HepG2 (cell line): ENCODE measurements around the gene ADIPOR2. TPM values are rescaled to one million over a fixed set of nuclear protein-coding genes. Genes with fewer than 3 reads are reported as not detected.
A peak's percentile ranks its signal among the peaks of the same experiment; 100 is the strongest.

Experiments
- FOSL2 ChIP-seq: sonication (generic); formaldehyde crosslinking; IDR thresholded peaks from 2 replicates; pipeline ENCODE4 v1.4.0; 2020; ENCODE audit warnings: missing genetic modification reagents
- RAD21 ChIP-seq: fragments of 450-650 bp; formaldehyde crosslinking; IDR thresholded peaks from 2 replicates; pipeline ENCODE4 v1.5.0; 2020; ENCODE audit warnings: mild to moderate bottlenecking
- polyA plus RNA-seq, 8 experiments: library from polyadenylated mRNA; depleted of rRNA in 3 of 8; stranded (reverse) in 7 of 8; unstranded in 1 of 8; fragments of >200 nt; fragmentation: Illumina TruSeq in 4 of 8; extraction: Trizol in 4 of 8; gene quantifications; 2 replicates each; pipeline versions ENCODE4 v1.2.1 to v1.2.3, GENCODE V29; 2011 to 2016; ENCODE audit warnings: low read depth in 4 of 8, missing spikeins in 1 of 8, mixed read lengths in 1 of 8; ENCODE audit not compliant: insufficient read depth in 1 of 8
- total RNA-seq, 5 experiments: library from RNA; depleted of rRNA; stranded (reverse); fragments of >200 nt; fragmentation: Illumina TruSeq; extraction: Trizol; gene quantifications; 2 replicates each; pipeline ENCODE4 v1.2.3, GENCODE V29; 2016; ENCODE audit warnings: low read depth in 1 of 5
- TF ChIP-seq, protein P1 (sequence below): sonication (generic); formaldehyde crosslinking; IDR thresholded peaks from 2 replicates; pipeline ENCODE4 v1.4.0; 2020; ENCODE audit warnings: mild to moderate bottlenecking, missing genetic modification reagents
- TF ChIP-seq, protein P2 (sequence below): sonication (generic); formaldehyde crosslinking; IDR thresholded peaks from 2 replicates; pipeline ENCODE4 v1.5.1; 2020; ENCODE audit warnings: mild to moderate bottlenecking, missing genetic modification reagents, moderate library complexity

Gene ADIPOR2
- total and polyA plus RNA-seq, 2 of the 13 experiments (the other 11 are each of a cell fraction or from before 2014, with no cell fraction given), result 35.2 to 52.2 TPM

DNA sequence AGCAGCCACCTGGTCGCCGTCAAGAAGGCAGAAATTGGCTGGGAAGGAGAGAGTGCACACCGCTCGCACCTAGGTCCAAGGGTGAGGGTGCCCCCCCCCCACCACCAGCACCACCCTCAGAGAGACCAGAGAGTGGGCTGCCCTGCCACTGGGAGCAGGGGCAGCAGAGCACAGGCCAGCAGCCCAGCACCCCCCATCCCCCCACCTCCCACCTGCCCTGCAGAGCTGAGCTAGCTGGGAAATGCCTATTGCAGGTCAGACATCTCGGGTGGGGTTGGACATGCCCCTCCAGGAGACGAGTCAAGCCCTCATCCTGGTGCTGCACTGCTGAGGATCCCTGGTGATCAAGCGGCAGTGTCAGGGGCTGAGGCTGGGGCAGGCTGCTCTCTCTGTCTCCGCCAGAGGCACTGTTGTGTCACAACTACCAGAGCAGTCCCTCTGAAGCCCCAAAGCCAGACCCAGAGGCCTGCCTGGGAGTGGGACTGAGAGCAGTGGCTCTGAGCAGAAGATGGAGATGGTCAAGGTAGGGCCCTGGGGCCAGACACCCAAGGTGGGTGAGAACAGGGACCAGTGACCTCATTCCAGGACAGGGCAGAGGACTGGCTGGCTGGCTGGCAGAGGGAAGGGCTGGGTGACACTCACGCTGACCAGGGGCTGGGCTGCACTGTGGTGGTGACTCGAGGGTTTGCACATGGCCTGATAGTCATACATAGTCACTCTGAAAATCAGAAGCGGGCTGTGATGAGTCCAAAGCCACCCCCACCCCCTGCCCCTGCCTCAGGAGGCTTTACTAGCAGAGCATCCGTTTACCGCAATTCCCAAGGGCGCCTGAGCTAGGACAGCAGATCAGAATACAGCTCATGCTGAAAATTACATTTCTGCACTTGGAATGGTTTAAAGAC, 109.8 kb downstream of the ADIPOR2 start (continued):
- TF ChIP-seq, protein P1, sequence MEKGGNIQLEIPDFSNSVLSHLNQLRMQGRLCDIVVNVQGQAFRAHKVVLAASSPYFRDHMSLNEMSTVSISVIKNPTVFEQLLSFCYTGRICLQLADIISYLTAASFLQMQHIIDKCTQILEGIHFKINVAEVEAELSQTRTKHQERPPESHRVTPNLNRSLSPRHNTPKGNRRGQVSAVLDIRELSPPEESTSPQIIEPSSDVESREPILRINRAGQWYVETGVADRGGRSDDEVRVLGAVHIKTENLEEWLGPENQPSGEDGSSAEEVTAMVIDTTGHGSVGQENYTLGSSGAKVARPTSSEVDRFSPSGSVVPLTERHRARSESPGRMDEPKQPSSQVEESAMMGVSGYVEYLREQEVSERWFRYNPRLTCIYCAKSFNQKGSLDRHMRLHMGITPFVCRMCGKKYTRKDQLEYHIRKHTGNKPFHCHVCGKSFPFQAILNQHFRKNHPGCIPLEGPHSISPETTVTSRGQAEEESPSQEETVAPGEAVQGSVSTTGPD (CRISPR knock-in tag), result no peak
- TF ChIP-seq RAD21 (CRISPR knock-in tag), result peak; percentile 75
- TF ChIP-seq FOSL2 (CRISPR knock-in tag), result no peak
- TF ChIP-seq, protein P2, sequence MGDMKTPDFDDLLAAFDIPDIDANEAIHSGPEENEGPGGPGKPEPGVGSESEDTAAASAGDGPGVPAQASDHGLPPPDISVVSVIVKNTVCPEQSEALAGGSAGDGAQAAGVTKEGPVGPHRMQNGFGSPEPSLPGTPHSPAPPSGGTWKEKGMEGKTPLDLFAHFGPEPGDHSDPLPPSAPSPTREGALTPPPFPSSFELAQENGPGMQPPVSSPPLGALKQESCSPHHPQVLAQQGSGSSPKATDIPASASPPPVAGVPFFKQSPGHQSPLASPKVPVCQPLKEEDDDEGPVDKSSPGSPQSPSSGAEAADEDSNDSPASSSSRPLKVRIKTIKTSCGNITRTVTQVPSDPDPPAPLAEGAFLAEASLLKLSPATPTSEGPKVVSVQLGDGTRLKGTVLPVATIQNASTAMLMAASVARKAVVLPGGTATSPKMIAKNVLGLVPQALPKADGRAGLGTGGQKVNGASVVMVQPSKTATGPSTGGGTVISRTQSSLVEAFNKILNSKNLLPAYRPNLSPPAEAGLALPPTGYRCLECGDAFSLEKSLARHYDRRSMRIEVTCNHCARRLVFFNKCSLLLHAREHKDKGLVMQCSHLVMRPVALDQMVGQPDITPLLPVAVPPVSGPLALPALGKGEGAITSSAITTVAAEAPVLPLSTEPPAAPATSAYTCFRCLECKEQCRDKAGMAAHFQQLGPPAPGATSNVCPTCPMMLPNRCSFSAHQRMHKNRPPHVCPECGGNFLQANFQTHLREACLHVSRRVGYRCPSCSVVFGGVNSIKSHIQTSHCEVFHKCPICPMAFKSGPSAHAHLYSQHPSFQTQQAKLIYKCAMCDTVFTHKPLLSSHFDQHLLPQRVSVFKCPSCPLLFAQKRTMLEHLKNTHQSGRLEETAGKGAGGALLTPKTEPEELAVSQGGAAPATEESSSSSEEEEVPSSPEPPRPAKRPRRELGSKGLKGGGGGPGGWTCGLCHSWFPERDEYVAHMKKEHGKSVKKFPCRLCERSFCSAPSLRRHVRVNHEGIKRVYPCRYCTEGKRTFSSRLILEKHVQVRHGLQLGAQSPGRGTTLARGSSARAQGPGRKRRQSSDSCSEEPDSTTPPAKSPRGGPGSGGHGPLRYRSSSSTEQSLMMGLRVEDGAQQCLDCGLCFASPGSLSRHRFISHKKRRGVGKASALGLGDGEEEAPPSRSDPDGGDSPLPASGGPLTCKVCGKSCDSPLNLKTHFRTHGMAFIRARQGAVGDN (CRISPR knock-in tag), result 0 out of 2 replicates have a peak, but pooled peaks have one; percentile 17
- TF ChIP-seq, all 625 proteins: peak for 6
